GM18511 (cell line): ENCODE results near the gene LYPD1.

Source experiments
- ATAC-seq: cut with Tn5 transposase; IDR thresholded peaks from one replicate; pipeline ENCODE4 v1.9.1; 2021; ENCODE audit warnings: mild to moderate bottlenecking, moderate library complexity; ENCODE audit not compliant: unreplicated experiment

Gene LYPD1

GRCh38 chr2:132599556-132599955 lies 70.4 kb downstream of the LYPD1 start:
- ATAC-seq, result no peak

GRCh38 chr2:132598536-132598935 lies 71.5 kb downstream of the LYPD1 start:
- ATAC-seq, result no peak

GRCh38 chr2:132597831-132598230 lies 72.2 kb downstream of the LYPD1 start:
- ATAC-seq, result no peak

- ATAC-seq, result no peak
These were observed 72.8 kb downstream of the LYPD1 start for GRCh38 chr2:132597166-132597565.

- no peak for ATAC-seq
These were observed 74.3 kb downstream of the LYPD1 start for GRCh38 chr2:132595693-132596092.

- ATAC-seq, result no peak
These were observed 74.8 kb downstream of the LYPD1 start for GRCh38 chr2:132595186-132595585.
